HFFc6 (cell line): Measurements from ENCODE around the gene PREX1. TPM values are rescaled to one million over a fixed set of nuclear protein-coding genes. Genes with fewer than 3 reads are reported as not detected.
"Not testable (repeated sequence)": the region's sequence is repeated elsewhere in the genome, so short reads cannot be mapped to it uniquely, and the experiment has no call there.

Experiments used
- DNase-seq: peaks from one replicate; pipeline ENCODE4 v3.0.0-alpha.2; 2018
- H3K27ac Mint-ChIP-seq: 2 replicates; pipeline ENCODE4 v1.8.0; 2020; ENCODE audit warnings: mild to moderate bottlenecking, mixed read lengths
- H3K27me3 Mint-ChIP-seq: 2 replicates; pipeline ENCODE4 v1.8.0; 2021; ENCODE audit warnings: mild to moderate bottlenecking, moderate library complexity, mixed read lengths; ENCODE audit not compliant: insufficient read depth
- H3K36me3 Mint-ChIP-seq: 2 replicates; pipeline ENCODE4 v1.8.0; 2021; ENCODE audit warnings: low read depth, mixed read lengths
- H3K4me1 Mint-ChIP-seq: 2 replicates; pipeline ENCODE4 v1.8.0; 2020; ENCODE audit warnings: low read depth, mixed read lengths
- H3K4me3 Mint-ChIP-seq: 2 replicates; pipeline ENCODE4 v1.8.0; 2020; ENCODE audit warnings: mild to moderate bottlenecking, moderate library complexity, mixed read lengths
- H3K9me3 Mint-ChIP-seq: 2 replicates; pipeline ENCODE4 v1.8.0; 2020; ENCODE audit warnings: mild to moderate bottlenecking, mixed read lengths
- total RNA-seq, 6 experiments: library from RNA; stranded (reverse); fragmentation: NEBNext Ultra II Directional; extraction: Animal tissue kit (Norgen Biotek cat#: 25700); gene quantifications; 2 replicates in 1 of 6; 3 replicates in 5 of 6; pipeline ENCODE4 v1.2.3, GENCODE V29; 2021
- TF ChIP-seq, protein P1 (sequence below): fragments of 200-600 bp; sonication (generic); IDR thresholded peaks from 2 replicates; pipeline ENCODE4 v1.5.0; 2021; ENCODE audit warnings: antibody characterized with exemption, mild to moderate bottlenecking

PREX1 gene
- total RNA-seq, 6 experiments from 2014 or later = 1.8 to 4.1 (median 2.8) TPM

DNA sequence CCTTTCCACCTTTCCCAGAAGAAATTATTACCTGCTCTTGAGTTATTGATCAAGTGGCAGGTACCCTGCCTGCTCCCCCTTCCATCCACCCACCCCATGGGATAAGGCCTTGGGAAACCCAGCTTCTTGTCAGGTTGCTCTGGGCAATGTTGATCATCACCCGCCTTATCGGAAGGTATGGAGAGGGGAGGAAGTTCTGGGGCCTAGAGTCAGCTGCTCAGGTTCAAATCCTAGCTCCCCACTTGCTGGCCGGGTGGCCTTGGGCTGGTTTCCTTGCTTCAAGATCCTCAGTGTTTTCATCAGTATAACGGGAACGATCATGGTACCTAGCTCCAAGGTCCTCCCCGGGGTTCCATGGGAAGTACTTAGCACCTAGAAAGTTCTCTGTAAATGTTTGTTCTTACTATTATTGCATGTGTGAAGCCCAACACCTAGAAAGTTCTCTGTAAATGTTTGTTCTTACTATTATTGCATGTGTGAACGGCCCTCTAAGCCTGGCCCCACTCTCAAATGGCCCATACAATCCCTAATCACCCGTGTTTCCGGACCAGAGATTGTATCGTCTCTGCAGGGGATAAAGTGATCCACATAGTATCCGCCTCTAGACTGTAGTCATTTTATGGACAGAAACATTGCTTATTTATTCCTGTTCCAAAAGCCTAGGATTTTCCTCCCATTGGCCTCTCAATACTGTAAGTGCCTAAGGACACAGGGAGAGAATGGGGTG is 1.1 kb upstream of the PREX1 start:
- no peak overlapping the region; the same call in 1 of the 2 replicates for H3K27ac Mint-ChIP-seq
- DNase-seq = no peak
- H3K4me3 Mint-ChIP-seq = peak overlapping the region; percentile 80
- TF ChIP-seq, protein P1, sequence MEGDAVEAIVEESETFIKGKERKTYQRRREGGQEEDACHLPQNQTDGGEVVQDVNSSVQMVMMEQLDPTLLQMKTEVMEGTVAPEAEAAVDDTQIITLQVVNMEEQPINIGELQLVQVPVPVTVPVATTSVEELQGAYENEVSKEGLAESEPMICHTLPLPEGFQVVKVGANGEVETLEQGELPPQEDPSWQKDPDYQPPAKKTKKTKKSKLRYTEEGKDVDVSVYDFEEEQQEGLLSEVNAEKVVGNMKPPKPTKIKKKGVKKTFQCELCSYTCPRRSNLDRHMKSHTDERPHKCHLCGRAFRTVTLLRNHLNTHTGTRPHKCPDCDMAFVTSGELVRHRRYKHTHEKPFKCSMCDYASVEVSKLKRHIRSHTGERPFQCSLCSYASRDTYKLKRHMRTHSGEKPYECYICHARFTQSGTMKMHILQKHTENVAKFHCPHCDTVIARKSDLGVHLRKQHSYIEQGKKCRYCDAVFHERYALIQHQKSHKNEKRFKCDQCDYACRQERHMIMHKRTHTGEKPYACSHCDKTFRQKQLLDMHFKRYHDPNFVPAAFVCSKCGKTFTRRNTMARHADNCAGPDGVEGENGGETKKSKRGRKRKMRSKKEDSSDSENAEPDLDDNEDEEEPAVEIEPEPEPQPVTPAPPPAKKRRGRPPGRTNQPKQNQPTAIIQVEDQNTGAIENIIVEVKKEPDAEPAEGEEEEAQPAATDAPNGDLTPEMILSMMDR = no peak
- H3K4me1 Mint-ChIP-seq = peaks cover 59% of the 10 kb centered on the region
- no peaks in the 10 kb centered on the region for H3K9me3 Mint-ChIP-seq
- no peaks in the 10 kb centered on the region for H3K36me3 Mint-ChIP-seq
- H3K27me3 Mint-ChIP-seq = peaks cover 9% of the 10 kb centered on the region

- Mint-ChIP-seq H3K4me3 (peak overlapping the region; percentile 87), H3K36me3 (no peaks in the 10 kb centered on the region), H3K27ac (no peak overlapping the region), H3K9me3 (no peaks in the 10 kb centered on the region), H3K4me1 (peaks cover 59% of the 10 kb centered on the region), H3K27me3 (peaks cover 9% of the 10 kb centered on the region)
- TF ChIP-seq, protein P1 = no peak
- DNase-seq = no peak
Measured at GRCh38 chr20:48826883-48827771, 672 bp downstream of the PREX1 start.

DNA sequence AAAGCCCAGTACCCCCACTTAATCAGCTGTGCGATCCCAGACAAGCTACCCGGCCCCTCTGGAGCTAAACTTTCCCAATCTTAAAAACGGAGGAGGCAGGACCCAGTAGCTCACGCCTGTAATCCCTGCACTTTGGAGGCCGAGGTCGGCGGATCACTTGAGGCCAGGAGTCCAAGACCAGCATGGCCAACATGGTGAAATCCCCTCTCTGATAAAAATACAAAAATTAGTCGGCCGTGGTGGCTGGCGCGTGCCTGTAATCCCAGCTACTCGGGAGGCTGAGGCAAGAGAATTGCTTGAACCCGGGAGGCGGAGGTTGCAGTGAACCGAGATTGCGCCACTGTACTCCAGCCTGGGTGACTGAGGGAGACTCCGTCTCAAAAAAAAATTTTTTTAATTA is 1.3 kb downstream of the PREX1 start:
- not testable (repeated sequence) for H3K27me3 Mint-ChIP-seq, H3K27ac Mint-ChIP-seq, H3K9me3 Mint-ChIP-seq, DNase-seq, H3K36me3 Mint-ChIP-seq
- Mint-ChIP-seq H3K4me1 (peaks cover 52% of the 10 kb centered on the region), H3K4me3 (peak overlapping the region; percentile 87)

- Mint-ChIP-seq H3K27ac (no peak overlapping the region), H3K4me3 (peak overlapping the region; percentile 15; the same call in 1 of the 2 replicates), H3K36me3 (no peaks in the 10 kb centered on the region), H3K4me1 (peaks cover 48% of the 10 kb centered on the region), H3K27me3 (peaks cover 9% of the 10 kb centered on the region), H3K9me3 (no peaks in the 10 kb centered on the region)
- TF ChIP-seq, protein P1 = no peak
- DNase-seq = no peak
Measured at GRCh38 chr20:48826069-48826468, 1.7 kb downstream of the PREX1 start.

GRCh38 chr20:48825566-48825920 is 2.3 kb downstream of the PREX1 start:
- TF ChIP-seq, protein P1 = no peak
- Mint-ChIP-seq H3K27ac (peak overlapping the region; percentile 16; the same call in 1 of the 2 replicates), H3K4me3 (no peak overlapping the region), H3K4me1 (peaks cover 43% of the 10 kb centered on the region), H3K36me3 (no peaks in the 10 kb centered on the region), H3K27me3 (peaks cover 9% of the 10 kb centered on the region), H3K9me3 (no peaks in the 10 kb centered on the region)
- no peak for DNase-seq
